ENCODE data around the gene PPWD1. TPM values are rescaled to one million over a fixed set of nuclear protein-coding genes. Genes with fewer than 3 reads are reported as not detected.

Gene PPWD1
- polyA plus RNA-seq, 1 of the 3 experiments (the other 2 are of a cell fraction) = 6.0 TPM

- Histone ChIP-seq H3K27me3 (ENCODE audit: insufficient read depth) (no peaks in the 10 kb centered on the region), H3K9me3 (no peaks in the 10 kb centered on the region), H3K9ac (no peak overlapping the region), H3K79me2 (ENCODE audit: insufficient read depth) (peaks cover 40% of the 10 kb centered on the region), H3K4me1 (ENCODE audit: control insufficient read depth in 1 of 2, insufficient read depth in 2 of 2, low read depth in 1 of 2, low read length in 1 of 2) (no peaks in the 10 kb centered on the region), H4K20me1 (ENCODE audit: insufficient read depth) (no peaks in the 10 kb centered on the region), H3K36me3 (replicated peaks in 1 of 2; ENCODE audit: control insufficient read depth in 1 of 2, insufficient read depth in 2 of 2, low read length in 1 of 2) (peaks cover 56 to 61% of the 10 kb centered on the region in 2 experiments), H3K4me2 (no peak overlapping the region), H3K27ac (ENCODE audit: low read depth in 2 of 2, low read length in 1 of 2) (no peak overlapping the region), H3K9me2 (no peaks in the 10 kb centered on the region), H2AFZ (ENCODE audit: low read depth) (no peak overlapping the region), H3K4me3 (ENCODE audit: low read depth in 2 of 2, low read length in 1 of 2) (no peak overlapping the region), H3F3A (replicated peaks; ENCODE audit: insufficient read depth) (peaks cover 8% of the 10 kb centered on the region)
- WGBS (ENCODE audit: low lambda C conversion rate) = 90% methylated on average over 2 of the region's 2 CpGs
- POLR2A ChIA-PET = interaction anchor here (2.1 kb wide), 1 partner anchor 7 kb away, joined by 7 read pairs; the partner anchor contains the start of genes CENPK and PPWD1
- DNase-seq = no peak
- CTCF ChIA-PET = interaction anchor here (1.1 to 1.6 kb wide), 2 partner anchors 18 to 19 kb away, joined by 3 to 6 read pairs; no protein-coding TSS in a partner anchor
- TF ChIP-seq TAF1 (IDR thresholded peaks at IDR 0.05; ENCODE audit: borderline replicate concordance, low read depth, low read length) (no peak), EZH2phosphoT487 (IDR thresholded peaks at IDR 0.05; ENCODE audit: borderline replicate concordance, low read depth) (no peak), MEF2A (IDR thresholded peaks at IDR 0.05; ENCODE audit: borderline replicate concordance, low read depth) (no peak), FOXJ3 (CRISPR knock-in tag; IDR thresholded peaks at IDR 0.05) (no peak), SIN3A (IDR thresholded peaks at IDR 0.05; ENCODE audit: borderline replicate concordance, low read depth, low read length) (no peak), NRF1 (IDR thresholded peaks at IDR 0.05; ENCODE audit: low read depth, low read length) (no peak), REST (IDR thresholded peaks at IDR 0.05; ENCODE audit: low read depth, low read length) (no peak), GABPA (IDR thresholded peaks at IDR 0.05; ENCODE audit: low read depth) (no peak), USF1 (IDR thresholded peaks at IDR 0.05; ENCODE audit: borderline replicate concordance, low read depth) (no peak), POLR2AphosphoS5 (IDR thresholded peaks at IDR 0.05; ENCODE audit: low read depth, low read length) (no peak), IRF3 (IDR thresholded peaks at IDR 0.05; ENCODE audit: low read depth, low read length) (no peak), EP300 (IDR thresholded peaks at IDR 0.05; ENCODE audit: borderline replicate concordance in 1 of 2, low read depth in 1 of 2, low read length in 1 of 2) (no peak), NFIC (IDR thresholded peaks at IDR 0.05; ENCODE audit: borderline replicate concordance) (no peak), JUND (IDR thresholded peaks at IDR 0.05) (no peak)
- TF ChIP-seq, protein P1, sequence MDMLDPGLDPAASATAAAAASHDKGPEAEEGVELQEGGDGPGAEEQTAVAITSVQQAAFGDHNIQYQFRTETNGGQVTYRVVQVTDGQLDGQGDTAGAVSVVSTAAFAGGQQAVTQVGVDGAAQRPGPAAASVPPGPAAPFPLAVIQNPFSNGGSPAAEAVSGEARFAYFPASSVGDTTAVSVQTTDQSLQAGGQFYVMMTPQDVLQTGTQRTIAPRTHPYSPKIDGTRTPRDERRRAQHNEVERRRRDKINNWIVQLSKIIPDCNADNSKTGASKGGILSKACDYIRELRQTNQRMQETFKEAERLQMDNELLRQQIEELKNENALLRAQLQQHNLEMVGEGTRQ (IDR thresholded peaks at IDR 0.05; ENCODE audit: borderline replicate concordance, low read depth, low read length) = no peak
- TF ChIP-seq, protein P2, sequence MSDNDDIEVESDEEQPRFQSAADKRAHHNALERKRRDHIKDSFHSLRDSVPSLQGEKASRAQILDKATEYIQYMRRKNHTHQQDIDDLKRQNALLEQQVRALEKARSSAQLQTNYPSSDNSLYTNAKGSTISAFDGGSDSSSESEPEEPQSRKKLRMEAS (IDR thresholded peaks at IDR 0.05; ENCODE audit: low read depth) = no peak
These were observed 7.6 kb downstream of the PPWD1 start for GRCh38 chr5:65570598-65571226.
